Suppressor macrophage (primary cell): ENCODE data around the gene CYP4F3.
"Not testable (repeated sequence)": the region's sequence is repeated elsewhere in the genome, so short reads cannot be mapped to it uniquely, and the experiment has no call there.

Experiments
- DNase-seq, 4 experiments: peaks; one replicate each; pipeline ENCODE4 v3.0.0-alpha.2; 2020 to 2022

Gene CYP4F3

GRCh38 chr19:15633082-15633835, 7.4 kb upstream of the CYP4F3 start:
- DNase-seq: peak; percentile 58 to 79 (median 73)

DNA sequence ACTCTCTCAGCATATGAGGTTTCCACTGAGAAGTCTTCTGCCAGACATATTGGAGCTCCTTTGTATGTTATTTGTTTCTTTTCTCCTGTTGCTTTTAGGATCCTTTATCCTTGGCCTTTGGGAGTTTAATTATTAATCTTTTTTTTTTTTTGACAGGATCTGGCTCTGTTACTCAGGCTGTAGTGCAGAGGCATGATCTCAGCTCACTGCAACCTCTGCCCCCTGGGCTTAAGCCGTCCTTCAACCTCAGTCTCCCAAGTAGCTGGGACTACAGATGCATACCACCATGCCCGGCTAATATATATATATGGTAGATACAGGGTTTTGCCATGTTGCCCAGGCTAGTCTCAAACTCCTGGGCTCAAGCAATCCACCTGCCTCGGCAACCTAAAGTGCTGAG, 6.6 kb upstream of the CYP4F3 start:
- no peak for DNase-seq

- peak in 3 of 4 experiments; percentile 9 to 21 (median 17) for DNase-seq
Measured at GRCh38 chr19:15635016-15635805, 5.5 kb upstream of the CYP4F3 start.

DNA sequence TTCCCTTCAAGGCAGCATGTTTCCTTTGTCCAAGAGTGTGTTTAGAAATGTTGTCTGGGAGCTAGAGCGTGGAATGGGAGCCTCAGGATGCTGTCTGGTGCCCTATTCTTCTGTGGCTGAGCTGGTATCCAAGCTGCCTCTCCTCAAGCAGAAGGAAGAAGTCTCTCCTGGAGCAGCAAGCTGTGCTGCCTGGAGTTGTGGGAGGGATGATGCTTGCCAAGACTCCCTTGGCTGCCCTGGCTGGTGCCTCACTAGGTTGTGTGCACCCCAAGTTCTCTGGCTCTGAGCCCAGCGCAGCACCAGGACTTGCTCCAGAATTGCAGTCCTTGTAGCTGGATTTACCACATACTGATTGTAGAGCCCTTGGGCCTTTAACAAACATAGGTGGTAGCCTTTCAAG, 4.7 kb upstream of the CYP4F3 start:
- DNase-seq: peak in 1 of 4 experiments; percentile 14

- DNase-seq: no peak
Measured at GRCh38 chr19:15639596-15639995, 1.1 kb upstream of the CYP4F3 start.

DNA sequence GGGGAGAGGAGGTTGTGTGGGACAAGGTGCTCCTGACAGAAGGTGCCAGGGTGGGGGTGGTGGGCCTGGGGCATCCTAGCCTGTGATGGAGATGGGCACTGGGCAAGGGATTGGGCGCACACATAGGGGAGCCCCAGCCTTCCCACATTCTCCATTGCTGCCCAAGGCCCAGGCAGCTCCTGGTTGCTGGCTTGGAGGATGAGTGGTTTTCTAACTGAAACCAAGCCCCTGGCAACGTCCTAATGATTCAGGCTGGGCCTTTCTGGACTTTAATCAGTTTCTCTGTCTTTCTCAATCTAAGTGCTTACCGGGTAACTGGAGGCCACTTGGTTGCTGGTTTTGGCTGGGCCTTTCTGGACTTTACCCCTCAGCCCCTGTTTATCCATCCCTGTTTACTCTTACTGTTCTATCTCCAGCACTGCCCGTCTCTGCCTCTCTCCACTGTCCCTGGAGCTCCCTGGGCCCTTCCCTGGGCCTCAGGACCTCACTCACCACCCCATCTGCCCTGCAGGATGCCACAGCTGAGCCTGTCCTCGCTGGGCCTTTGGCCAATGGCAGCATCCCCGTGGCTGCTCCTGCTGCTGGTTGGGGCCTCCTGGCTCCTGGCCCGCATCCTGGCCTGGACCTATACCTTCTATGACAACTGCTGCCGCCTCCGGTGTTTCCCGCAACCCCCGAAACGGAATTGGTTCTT, 354 bp downstream of the CYP4F3 start:
- DNase-seq: peak in 1 of 4 experiments; percentile 10

- peak; percentile 40 to 68 (median 64) for DNase-seq
Measured at GRCh38 chr19:15641901-15642491, 1.3 kb downstream of the CYP4F3 start.

DNA sequence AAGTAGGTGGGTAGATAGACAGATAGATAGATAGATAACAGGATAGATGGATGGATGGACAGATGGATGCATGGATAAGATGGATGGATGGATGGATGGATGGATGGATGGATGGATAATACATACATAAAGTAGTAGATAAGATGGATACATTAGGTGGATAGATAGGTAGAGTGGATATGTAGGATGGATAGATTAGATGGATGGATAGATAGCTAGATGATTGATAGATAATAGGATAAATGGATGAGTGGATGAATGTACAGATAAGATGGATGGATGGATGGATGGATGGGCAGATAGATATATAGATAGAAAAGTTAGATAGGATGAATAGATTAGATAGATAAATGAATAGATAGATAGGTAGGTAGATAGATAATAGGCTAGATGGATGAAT, 2.1 kb downstream of the CYP4F3 start:
- DNase-seq: no peak

GRCh38 chr19:15643387-15643786, 2.7 kb downstream of the CYP4F3 start:
- DNase-seq: no peak

DNA sequence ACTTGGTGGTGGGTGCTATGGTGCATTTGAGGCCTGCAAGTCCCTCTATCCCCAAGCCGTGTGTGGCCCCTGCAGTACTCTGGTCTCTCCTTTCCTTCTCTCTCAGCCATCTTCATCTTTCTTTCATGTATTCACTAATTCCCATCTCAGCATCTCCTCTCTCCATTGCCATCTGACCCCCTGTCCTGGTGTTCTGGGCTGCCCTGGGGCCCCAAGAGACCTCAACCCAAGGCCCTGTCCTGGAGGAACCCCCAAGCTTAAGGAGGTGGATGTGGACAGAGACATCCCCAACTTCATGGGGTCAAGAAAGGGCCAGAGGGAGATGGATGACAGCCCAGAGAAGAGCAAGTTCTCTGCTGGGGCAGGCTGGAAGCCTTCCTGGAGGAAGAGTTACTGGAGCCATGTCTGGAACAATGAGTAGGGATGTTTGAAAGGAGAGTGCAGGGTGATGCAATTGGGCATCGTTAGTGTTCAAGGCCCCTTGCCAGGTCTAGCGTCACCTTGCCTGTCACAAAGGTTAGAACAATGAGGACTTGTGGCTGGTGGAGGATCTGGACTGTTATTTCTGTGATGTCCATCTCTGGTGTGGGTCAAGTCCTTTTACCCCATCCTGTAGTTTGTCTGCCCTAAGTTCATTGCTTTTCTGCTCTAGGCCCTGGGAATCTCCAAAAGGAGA, 3.5 kb downstream of the CYP4F3 start:
- DNase-seq: no peak

DNA sequence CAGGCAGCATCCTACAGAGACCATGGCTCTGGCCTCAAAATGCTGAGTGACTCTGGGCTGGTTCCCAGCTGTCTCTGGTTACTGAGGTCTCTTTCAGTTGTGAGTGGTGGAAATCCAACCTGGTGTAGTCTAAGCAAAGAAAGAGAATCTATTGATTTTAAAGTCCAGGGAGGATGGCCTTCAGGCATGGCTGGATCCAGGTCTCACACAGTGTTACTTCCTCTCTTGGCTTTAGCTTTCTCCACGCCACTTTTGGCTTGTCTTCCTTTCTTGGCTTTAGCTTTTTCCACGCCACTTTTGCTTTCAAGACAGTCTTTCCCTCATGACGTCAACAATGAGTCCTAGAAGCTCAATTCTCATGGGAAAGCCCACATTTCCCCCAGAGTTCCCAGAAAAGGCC, 4.1 kb downstream of the CYP4F3 start:
- DNase-seq: no peak

GRCh38 chr19:15649526-15649925, 8.8 kb downstream of the CYP4F3 start:
- no peak for DNase-seq

GRCh38 chr19:15650123-15650522, 9.4 kb downstream of the CYP4F3 start:
- not testable (repeated sequence) for DNase-seq

DNA sequence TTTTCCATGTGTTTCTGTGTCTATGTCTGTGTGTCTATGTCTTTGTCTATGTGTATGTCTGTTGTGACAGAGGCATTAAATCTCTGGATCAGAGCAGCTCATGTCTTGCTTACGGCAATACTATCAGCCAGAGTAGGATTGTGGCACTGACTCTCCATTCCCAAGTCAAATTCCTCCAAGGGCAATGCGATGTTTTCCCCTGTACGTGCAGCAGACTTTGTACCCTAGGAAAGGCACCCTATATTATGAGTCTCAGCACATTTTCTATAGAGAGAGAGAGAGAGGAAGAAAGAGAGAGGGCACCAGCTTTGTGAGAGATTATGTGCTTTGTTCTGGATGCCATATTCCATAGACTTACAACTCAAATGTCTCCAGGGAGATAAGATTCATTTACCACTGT, 11.1 kb downstream of the CYP4F3 start:
- no peak for DNase-seq

DNA sequence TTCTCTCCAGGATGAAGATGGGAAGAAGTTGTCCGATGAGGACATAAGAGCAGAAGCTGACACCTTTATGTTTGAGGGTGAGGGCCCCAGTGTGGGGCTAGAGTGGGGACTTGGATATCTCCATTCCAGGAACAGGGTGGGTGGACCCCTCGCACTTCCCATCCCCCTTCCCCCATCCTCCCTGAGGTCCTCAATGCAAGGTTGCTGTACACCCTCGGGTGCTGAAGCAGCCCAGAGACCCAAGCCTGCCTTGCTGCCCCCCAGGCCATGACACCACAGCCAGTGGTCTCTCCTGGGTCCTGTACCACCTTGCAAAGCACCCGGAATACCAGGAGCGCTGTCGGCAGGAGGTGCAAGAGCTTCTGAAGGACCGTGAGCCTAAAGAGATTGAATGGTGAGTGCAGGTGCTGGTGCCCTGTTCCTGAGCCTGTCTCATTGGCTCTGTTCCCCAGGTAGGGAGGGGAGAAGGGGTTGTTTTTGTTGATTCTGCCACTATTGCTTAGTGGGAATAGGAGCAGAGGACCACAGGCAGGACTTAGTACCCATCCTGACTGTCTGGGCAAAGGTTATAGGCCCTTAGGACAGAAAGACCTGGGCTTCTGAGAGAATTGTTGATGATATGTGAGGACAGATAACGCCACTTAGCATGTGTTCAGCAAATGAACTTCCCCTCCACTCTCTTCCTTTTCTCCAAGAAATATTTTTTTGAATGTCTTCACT, 12.0 kb downstream of the CYP4F3 start:
- no peak for DNase-seq

DNA sequence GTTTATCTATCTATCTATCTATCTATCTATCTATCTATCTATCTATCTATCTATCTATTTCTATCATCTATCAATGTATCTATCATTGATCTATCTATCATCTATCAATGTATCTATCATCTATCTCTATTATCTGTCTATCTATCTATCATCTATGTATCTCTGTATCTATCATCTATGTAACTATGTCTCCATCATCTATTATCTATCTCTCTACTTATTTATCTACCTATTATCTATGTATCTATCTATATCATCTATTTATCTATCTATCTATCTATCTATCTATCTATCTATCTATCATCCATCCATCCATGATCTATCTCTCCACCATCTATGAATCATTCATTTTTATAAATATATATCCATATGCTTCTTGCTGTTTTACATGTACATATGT, 15.8 kb downstream of the CYP4F3 start:
- DNase-seq: no peak

GRCh38 chr19:15663247-15663646, 22.6 kb downstream of the CYP4F3 start:
- no peak for DNase-seq

DNA sequence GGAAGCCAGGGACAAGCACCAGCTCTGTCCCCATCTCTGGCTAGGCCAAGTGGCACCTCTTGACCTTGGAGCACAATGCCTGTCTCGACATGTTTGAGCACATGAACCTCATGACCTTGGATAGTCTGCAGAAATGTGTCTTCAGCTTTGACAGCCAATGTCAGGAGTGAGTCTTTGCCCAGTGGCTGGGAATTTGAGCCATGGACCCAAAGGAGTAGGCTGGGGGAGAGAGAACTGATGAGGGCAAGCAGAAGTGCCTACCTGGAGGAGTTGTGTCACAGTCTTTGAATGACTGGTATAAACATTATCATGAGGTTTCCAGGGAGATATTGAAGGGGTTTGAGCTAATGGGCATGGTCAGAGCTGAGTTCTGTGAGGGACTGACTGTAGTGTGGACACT, 25.5 kb downstream of the CYP4F3 start:
- no peak for DNase-seq

DNA sequence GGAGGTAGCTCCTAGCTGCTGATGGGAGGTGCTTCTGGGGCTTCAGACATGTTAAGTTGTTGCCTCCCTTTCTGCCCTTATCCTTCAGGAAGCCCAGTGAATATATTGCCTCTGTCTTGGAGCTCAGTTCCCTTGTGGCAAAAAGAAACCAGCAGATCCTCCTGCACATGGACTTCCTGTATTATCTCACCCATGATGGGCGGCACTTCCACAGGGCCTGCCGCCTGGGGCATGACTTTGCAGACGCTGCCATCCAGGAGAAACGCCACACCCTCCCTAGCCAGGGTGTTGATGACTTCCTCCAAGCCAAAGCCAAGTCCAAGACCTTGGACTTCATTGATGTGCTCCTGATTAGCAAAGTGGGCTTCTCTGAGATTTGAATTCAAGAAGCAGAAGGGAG, 26.2 kb downstream of the CYP4F3 start:
- DNase-seq: peak; percentile 72 to 81 (median 76)

DNA sequence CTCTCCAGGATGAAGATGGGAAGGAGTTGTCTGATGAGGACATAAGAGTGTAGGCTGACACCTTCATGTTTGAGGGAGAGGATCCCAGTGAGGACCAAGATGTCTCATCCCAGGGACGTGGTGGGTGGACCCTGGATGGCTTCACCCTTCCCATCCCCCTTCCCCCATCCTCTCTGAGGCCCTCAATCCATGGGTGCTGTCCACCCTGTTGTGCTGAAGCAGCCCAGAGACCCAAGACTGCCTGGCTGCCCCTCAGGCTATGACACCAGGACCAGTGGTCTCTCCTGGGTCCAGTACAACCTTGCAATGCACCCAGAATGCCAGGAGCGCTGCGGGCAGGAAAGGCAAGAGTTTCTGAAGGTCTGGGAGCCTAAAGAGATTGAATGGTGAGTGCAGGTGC, 28.7 kb downstream of the CYP4F3 start:
- DNase-seq: no peak

GRCh38 chr19:15669891-15670290, 29.2 kb downstream of the CYP4F3 start:
- DNase-seq: peak; percentile 37 to 73 (median 54)
